Body of pancreas (tissue), 4 donors: ENCODE results near the gene ATG7.

Experiments
- CTCF ChIP-seq, 7 experiments: fragments of 450-650 bp in 4 of 7; fragments of 200-600 bp in 3 of 7; sonication (generic) in 3 of 7; IDR thresholded peaks; one replicate each; pipeline ENCODE4 v1.5.1; 2016 to 2019; ENCODE audit warnings: antibody characterized with exemption in 7 of 7
- POLR2A ChIP-seq, 3 donors: fragments of 450-650 bp; IDR thresholded peaks; one replicate each; pipeline ENCODE4 v1.6.1; 2016; ENCODE audit warnings: antibody characterized with exemption in 3 of 3, mild to moderate bottlenecking in 2 of 3

GRCh38 chr3:11477407-11477911 is 205.3 kb downstream of the ATG7 start:
- TF ChIP-seq CTCF (IDR thresholded peaks at IDR 0.05) (no peak), POLR2A (IDR thresholded peaks at IDR 0.05) (no peak)
